ENCODE results near the gene CIDEC. TPM values are rescaled to one million over a fixed set of nuclear protein-coding genes. Genes with fewer than 3 reads are reported as not detected.

CIDEC gene
- total and polyA plus RNA-seq, 2 of the 13 experiments (the other 11 are each of a cell fraction or from before 2014, with no cell fraction given) = 2.5 to 10.4 TPM

- TF ChIP-seq MXD3 (CRISPR knock-in tag; IDR thresholded peaks at IDR 0.05) (no peak), HNRNPUL1 (IDR thresholded peaks at IDR 0.05; ENCODE audit: low read depth, low read length) (no peak), ZNF562 (CRISPR knock-in tag; IDR thresholded peaks at IDR 0.05; ENCODE audit: borderline replicate concordance) (no peak), ZBTB49 (CRISPR knock-in tag; IDR thresholded peaks at IDR 0.05; ENCODE audit: borderline replicate concordance) (no peak), SMC3 (IDR thresholded peaks at IDR 0.05; ENCODE audit: low read length) (peak; percentile 30; the same call in 1 of the 2 replicates), ETV5 (CRISPR knock-in tag; IDR thresholded peaks at IDR 0.05; ENCODE audit: borderline replicate concordance) (peak; percentile 84; the same call in 1 of the 2 replicates), KLF9 (CRISPR knock-in tag; IDR thresholded peaks at IDR 0.05; ENCODE audit: low read depth) (no peak), MTA3 (CRISPR knock-in tag; IDR thresholded peaks at IDR 0.05) (no peak), ATM (IDR thresholded peaks at IDR 0.05; ENCODE audit: borderline replicate concordance) (no peak), HNRNPK (IDR thresholded peaks at IDR 0.05; ENCODE audit: low read depth, low read length, poor library complexity, severe bottlenecking) (no peak), PAX8 (CRISPR knock-in tag; IDR thresholded peaks at IDR 0.05; ENCODE audit: borderline replicate concordance) (no peak), ZNF138 (CRISPR knock-in tag; IDR thresholded peaks at IDR 0.05; ENCODE audit: low read depth) (no peak), ZNF510 (CRISPR knock-in tag; IDR thresholded peaks at IDR 0.05; ENCODE audit: low read depth) (no peak), DBP (CRISPR knock-in tag; IDR thresholded peaks at IDR 0.05; ENCODE audit: not compliant biosample characterization) (no peak), ZNF256 (CRISPR knock-in tag; conservative IDR thresholded peaks at IDR 0.05) (no peak), AGO1 (IDR thresholded peaks at IDR 0.05; ENCODE audit: low read depth, low read length, poor library complexity, severe bottlenecking) (no peak), CSRNP2 (CRISPR knock-in tag; conservative IDR thresholded peaks at IDR 0.05; ENCODE audit: low read depth) (no peak), HMGA1 (CRISPR knock-in tag; conservative IDR thresholded peaks at IDR 0.05) (no peak), CBX2 (IDR thresholded peaks at IDR 0.05; ENCODE audit: low read depth, low read length) (no peak), CBX2 (CRISPR knock-in tag; IDR thresholded peaks at IDR 0.05; ENCODE audit: low read depth) (no peak), KAT2B (IDR thresholded peaks at IDR 0.05; ENCODE audit: borderline replicate concordance, low read depth, low read length) (no peak), ZNF589 (CRISPR knock-in tag; conservative IDR thresholded peaks at IDR 0.05) (no peak), SRSF1 (optimal IDR thresholded peaks at IDR 0.05; ENCODE audit: low read depth, low read length) (no peak), ZNF770 (CRISPR knock-in tag; IDR thresholded peaks at IDR 0.05) (no peak), ARNT (IDR thresholded peaks at IDR 0.05) (no peak)
These were observed 1.4 kb downstream of the CIDEC start (continued) for GRCh38 chr3:9878700-9879099.

Measured in HepG2 (cell line).